Muscle of back (tissue), 11 donors: ENCODE data around the gene MZT1. TPM values are rescaled to one million over a fixed set of nuclear protein-coding genes. Genes with fewer than 3 reads are reported as not detected.

Experiments used
- DNase-seq, 3 donors: peaks; one replicate each; pipeline versions ENCODE4 v3.0.0 to v3.0.0-alpha.2; 2013
- polyA plus RNA-seq, 10 donors: library from polyadenylated mRNA; unstranded; fragments of 120-200 nt; gene quantifications; one replicate each; pipeline ENCODE4 v1.2.1, GENCODE V29; 2013; ENCODE audit not compliant: insufficient read length in 10 of 10

MZT1 gene
- polyA plus RNA-seq, 10 donors = 25.5 to 35.0 (median 28.9) TPM

DNA sequence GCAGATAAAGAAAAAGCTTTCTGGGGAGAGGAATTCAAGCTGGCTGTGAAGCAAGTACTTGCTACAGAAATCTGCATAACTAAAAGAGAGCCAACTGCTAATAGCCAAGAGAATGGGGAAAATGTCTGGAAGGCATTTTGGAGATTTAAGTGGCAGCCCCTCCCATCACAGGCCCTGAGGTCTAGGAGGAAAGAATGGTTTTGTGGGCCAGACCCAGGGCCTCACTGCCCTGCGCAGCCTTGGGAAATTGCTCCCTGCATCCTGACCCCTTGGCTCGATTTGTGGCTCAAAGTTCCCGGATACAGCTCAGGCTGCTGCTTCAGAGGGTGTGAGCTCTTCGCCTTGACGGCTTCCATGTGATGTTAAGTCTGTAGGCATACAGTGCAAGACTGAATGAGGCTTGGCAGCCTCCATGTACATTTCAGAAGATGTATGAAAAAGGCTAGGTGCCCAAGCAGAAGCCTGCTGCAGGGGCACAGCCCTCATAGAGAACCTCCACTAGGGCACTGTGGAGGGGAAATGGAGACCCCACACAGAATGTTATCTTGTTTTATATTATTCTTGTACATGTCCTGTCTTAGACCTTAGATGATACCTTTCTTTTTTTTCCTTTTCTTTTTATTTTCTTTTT, 34.4 kb downstream of the MZT1 start:
- DNase-seq = no peak

DNA sequence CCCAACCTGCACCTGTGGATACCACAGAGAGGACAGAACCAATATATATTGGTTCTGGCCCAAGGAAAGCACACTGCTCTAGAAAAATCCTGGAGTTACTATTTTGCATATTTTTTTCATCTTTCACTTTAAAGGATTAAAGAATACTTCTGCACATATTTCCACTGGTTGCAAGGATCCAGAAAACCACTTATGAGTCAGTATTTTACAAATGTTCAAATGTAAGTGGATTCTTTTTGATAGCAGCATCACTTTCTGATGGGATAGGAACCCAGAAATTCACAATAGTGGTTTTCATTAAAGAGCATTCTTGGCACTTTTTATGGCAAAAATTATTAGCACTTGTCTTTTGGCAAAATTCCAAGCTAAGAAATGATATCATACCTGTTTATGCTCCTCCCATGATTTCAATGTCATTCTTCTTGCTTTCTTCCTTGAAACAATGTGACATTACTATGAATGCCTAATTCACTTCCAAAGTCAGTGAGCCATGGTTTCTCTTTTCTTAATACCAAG, 38.2 kb downstream of the MZT1 start:
- DNase-seq = no peak

DNA sequence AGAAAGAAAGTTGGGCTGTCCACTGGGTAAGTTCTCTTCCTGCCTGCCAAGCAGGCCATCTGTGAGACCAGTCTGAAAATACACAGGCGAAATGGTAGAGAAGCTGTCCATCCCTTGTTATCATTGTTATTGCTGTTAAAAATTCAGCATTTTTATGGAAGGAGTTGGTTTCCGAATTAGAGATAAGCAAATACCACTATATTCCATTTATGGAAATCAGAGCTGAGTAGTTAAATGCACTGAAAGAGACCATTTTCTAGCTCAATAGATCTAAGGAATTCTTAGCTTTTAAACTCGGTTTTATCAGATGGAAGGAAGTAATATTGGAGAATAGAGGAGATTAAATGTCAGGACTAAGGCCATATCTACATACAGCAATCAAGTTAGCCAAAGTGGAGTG, 40.7 kb downstream of the MZT1 start:
- no peak for DNase-seq

DNA sequence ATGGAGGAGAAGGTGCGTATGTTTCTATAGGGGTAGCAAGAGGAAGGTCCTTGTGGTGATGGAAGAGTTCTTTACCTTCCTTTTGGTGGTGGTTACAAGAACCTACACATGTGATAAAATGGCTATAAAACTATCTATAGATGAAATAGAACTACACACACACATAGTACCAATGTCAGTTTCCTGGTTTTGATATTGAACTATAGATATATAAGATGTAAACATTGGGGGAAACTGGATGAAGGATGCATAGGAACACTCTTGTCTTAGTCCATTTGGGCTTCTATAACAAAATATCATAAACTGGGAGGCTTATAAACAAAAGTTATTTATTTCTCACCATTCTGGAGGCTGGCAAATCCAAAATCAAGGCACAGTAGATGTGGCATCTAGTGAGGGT, 47.1 kb downstream of the MZT1 start:
- no peak for DNase-seq

DNA sequence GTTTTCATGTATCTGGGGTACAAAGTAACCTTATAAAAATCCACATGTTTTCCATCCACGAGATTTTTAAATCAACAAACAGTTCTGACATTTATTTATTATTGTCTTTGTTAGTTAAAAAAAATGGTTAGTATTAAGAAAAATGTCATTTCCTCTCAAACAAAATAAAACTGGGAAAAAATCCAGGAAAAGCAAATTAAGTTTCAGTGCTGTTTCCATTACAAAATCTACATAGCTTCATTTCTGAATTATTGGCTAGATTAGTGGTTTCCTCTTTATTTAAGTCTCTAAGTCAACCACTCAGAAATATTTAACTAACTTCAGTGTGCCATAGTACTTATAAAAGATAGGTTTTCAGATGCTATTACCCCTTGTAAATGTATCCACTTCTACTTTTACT, 49.1 kb downstream of the MZT1 start:
- no peak for DNase-seq

DNA sequence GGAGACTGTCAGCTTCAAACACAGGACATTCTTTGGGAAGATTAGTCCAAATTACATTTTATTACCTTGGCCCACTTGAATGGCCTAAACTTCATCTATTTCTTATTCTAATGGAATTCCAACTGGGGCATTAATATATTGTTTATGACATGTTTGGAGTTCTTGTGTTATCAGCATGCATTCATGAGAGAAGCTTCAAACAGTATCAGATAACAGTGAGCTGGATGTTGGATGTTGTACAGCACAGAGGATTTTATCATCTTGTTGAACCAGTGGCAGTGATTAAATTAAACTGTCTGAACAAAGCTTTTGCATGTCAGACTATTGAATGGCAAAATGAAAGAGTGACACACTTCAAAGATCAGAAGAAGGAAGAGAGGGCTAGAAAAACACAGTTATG, 50.0 kb downstream of the MZT1 start:
- DNase-seq = no peak

DNA sequence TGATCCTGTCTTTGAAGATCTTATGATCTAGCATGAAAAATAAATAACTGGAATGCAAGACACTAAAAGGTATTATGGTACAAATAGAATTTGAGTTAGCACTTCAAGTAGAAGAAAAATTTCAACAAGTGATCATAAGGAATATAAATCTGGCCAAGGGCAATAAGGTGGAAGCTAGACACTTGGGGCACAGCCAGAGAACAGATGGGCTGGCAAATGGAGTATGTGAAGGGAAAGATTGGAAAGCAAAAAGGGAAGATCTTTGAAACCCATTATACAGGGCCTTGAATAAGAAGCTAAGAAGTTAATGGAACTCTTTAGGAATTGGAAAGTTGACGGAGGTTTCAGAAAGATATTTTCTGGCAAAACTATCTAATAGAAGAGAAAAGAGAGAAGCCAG, 61.0 kb downstream of the MZT1 start:
- no peak for DNase-seq

DNA sequence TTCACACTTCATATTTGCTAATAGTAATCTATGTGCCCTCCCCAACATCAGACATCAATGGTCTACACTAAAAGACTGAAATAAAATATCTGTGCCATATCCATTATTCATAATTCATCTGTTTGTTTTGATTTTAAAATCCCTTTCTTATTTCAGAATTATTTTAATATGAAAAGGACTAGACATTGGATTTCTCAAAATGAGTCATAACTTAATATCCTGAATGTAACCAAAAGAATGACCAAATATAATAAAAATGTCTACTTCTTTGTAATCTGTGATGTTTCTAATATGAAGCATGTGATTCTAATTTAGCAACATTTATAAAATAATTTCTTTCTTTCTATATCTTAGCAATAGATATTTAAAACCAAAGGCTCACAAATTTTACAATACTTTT, 64.9 kb downstream of the MZT1 start:
- no peak for DNase-seq

Other genes starting within 250 kb of the MZT1 start
- 1 to 10 TPM; 2.8 to 7.1 (median 4.6) TPM for gene BORA, start 294 bp upstream of the MZT1 start, polyA plus RNA-seq
- gene DIS3, start 54.3 kb upstream of the MZT1 start, polyA plus RNA-seq = 10 to 100 TPM; 16.0 to 23.3 (median 20.3) TPM
- 10 to 100 TPM; 20.5 to 29.9 (median 25.0) TPM for gene PIBF1, start 54.5 kb upstream of the MZT1 start, polyA plus RNA-seq